ENCODE measurements around the gene CAPN9.

DNA sequence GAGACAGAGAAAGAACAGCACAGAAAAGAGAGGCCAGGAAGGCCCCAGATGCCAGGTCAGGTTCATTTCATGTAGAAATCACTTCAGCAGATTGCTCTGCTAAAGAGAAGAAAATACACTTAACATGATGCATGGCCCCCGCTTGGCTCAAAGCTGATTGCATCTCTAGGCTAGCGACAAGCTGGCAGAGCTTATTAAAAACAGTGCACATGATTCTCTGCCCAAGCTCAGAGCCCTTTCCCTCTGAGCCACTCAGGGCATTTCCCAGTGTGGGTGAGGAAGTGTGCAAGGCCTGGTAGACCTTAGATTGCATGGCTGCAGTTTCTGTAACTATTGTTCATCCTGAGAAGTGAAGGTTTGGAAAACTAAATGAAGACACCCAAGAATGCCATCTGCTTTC, 3.3 kb upstream of the CAPN9 start:
- TF ChIP-seq, protein P1, sequence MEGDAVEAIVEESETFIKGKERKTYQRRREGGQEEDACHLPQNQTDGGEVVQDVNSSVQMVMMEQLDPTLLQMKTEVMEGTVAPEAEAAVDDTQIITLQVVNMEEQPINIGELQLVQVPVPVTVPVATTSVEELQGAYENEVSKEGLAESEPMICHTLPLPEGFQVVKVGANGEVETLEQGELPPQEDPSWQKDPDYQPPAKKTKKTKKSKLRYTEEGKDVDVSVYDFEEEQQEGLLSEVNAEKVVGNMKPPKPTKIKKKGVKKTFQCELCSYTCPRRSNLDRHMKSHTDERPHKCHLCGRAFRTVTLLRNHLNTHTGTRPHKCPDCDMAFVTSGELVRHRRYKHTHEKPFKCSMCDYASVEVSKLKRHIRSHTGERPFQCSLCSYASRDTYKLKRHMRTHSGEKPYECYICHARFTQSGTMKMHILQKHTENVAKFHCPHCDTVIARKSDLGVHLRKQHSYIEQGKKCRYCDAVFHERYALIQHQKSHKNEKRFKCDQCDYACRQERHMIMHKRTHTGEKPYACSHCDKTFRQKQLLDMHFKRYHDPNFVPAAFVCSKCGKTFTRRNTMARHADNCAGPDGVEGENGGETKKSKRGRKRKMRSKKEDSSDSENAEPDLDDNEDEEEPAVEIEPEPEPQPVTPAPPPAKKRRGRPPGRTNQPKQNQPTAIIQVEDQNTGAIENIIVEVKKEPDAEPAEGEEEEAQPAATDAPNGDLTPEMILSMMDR (IDR thresholded peaks at IDR 0.05; ENCODE audit: extremely low read depth in 1 of 2, insufficient read depth in 1 of 2, low read depth in 1 of 2, low read length in 2 of 2), result no peak
- TF ChIP-seq POLR2A (IDR thresholded peaks at IDR 0.05; ENCODE audit: low read depth, low read length), result no peak
- TF ChIP-seq EZH2 (IDR thresholded peaks at IDR 0.05; ENCODE audit: borderline replicate concordance, low read depth, low read length, severe bottlenecking), result no peak
- TF ChIP-seq, protein P2, sequence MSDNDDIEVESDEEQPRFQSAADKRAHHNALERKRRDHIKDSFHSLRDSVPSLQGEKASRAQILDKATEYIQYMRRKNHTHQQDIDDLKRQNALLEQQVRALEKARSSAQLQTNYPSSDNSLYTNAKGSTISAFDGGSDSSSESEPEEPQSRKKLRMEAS (IDR thresholded peaks at IDR 0.05; ENCODE audit: insufficient read depth, insufficient read length), result no peak
- TF ChIP-seq GATA2 (IDR thresholded peaks at IDR 0.05; ENCODE audit: insufficient read depth, insufficient read length, low read depth, low read length), result no peak
- no peak for TF ChIP-seq POLR2AphosphoS5 (IDR thresholded peaks at IDR 0.05; ENCODE audit: insufficient read depth, low read depth, low read length)
- no peak for TF ChIP-seq FOS (IDR thresholded peaks at IDR 0.05; ENCODE audit: borderline replicate concordance, insufficient read depth, low read length)
- TF ChIP-seq MYC (IDR thresholded peaks at IDR 0.05; ENCODE audit: low read depth, low read length), result no peak
